Measurements from ENCODE around the gene OR2B2. TPM values are rescaled to one million over a fixed set of nuclear protein-coding genes. Genes with fewer than 3 reads are reported as not detected.

Gene OR2B2
- total RNA-seq, 1 experiment from 2014 or later = not detected

GRCh38 chr6:27890445-27891319 lies 21.5 kb downstream of the OR2B2 start:
- Histone ChIP-seq H3K36me3 (ENCODE audit: insufficient read depth, low read length) (no peaks in the 10 kb centered on the region), H3K4me3 (ENCODE audit: low read length) (peak overlapping the region; percentile 65), H3K4me1 (ENCODE audit: low read length) (peaks cover 49% of the 10 kb centered on the region), H2AFZ (ENCODE audit: low read length) (no peak overlapping the region; the same call in 1 of the 2 replicates), H3K9me3 (ENCODE audit: low read length) (no peaks in the 10 kb centered on the region), H3K4me2 (ENCODE audit: low read depth, low read length, poor library complexity, severe bottlenecking) (peak overlapping the region; percentile 79), H4K20me1 (ENCODE audit: insufficient read depth, low read depth, low read length) (no peaks in the 10 kb centered on the region), H3K27ac (ENCODE audit: low read length) (peak overlapping the region; percentile 76), H3K9me2 (replicated peaks; ENCODE audit: insufficient read depth, low read length) (no peaks in the 10 kb centered on the region), H3K9ac (ENCODE audit: low read length) (peak overlapping the region; percentile 66), H3K79me2 (ENCODE audit: low read length) (no peaks in the 10 kb centered on the region), H3K27me3 (ENCODE audit: low read length) (no peaks in the 10 kb centered on the region)
- peak; percentile 96 for DNase-seq

- DNase-seq = peak; percentile 72
- H3K9me2 ChIP-seq (replicated peaks; ENCODE audit: insufficient read depth, low read length) = no peaks in the 10 kb centered on the region
- H3K27me3 ChIP-seq (ENCODE audit: low read length) = no peaks in the 10 kb centered on the region
- H3K4me3 ChIP-seq (ENCODE audit: low read length) = peak overlapping the region; percentile 65
- H3K9ac ChIP-seq (ENCODE audit: low read length) = peak overlapping the region; percentile 66
- H3K36me3 ChIP-seq (ENCODE audit: insufficient read depth, low read length) = no peaks in the 10 kb centered on the region
- H3K9me3 ChIP-seq (ENCODE audit: low read length) = no peaks in the 10 kb centered on the region
- H2AFZ ChIP-seq (ENCODE audit: low read length) = no peak overlapping the region
- H3K4me2 ChIP-seq (ENCODE audit: low read depth, low read length, poor library complexity, severe bottlenecking) = peak overlapping the region; percentile 79
- H3K27ac ChIP-seq (ENCODE audit: low read length) = no peak overlapping the region; the same call in 1 of the 2 replicates
- H3K79me2 ChIP-seq (ENCODE audit: low read length) = no peaks in the 10 kb centered on the region
- no peaks in the 10 kb centered on the region for H4K20me1 ChIP-seq (ENCODE audit: insufficient read depth, low read depth, low read length)
- peaks cover 47% of the 10 kb centered on the region for H3K4me1 ChIP-seq (ENCODE audit: low read length)
These were observed 22.4 kb downstream of the OR2B2 start for GRCh38 chr6:27889628-27890444.

- no peak overlapping the region; the same call in 1 of the 2 replicates for H3K9ac ChIP-seq (ENCODE audit: low read length)
- no peaks in the 10 kb centered on the region for H3K9me2 ChIP-seq (replicated peaks; ENCODE audit: insufficient read depth, low read length)
These were observed 22.9 kb downstream of the OR2B2 start for GRCh38 chr6:27889275-27889627.

GRCh38 chr6:27888566-27888965 lies 23.6 kb downstream of the OR2B2 start:
- Histone ChIP-seq H3K36me3 (ENCODE audit: insufficient read depth, low read length) (no peaks in the 10 kb centered on the region), H3K79me2 (ENCODE audit: low read length) (no peaks in the 10 kb centered on the region), H3K4me2 (ENCODE audit: low read depth, low read length, poor library complexity, severe bottlenecking) (no peak overlapping the region), H4K20me1 (ENCODE audit: insufficient read depth, low read depth, low read length) (no peaks in the 10 kb centered on the region), H3K4me3 (ENCODE audit: low read length) (no peak overlapping the region), H3K9me3 (ENCODE audit: low read length) (no peaks in the 10 kb centered on the region), H2AFZ (ENCODE audit: low read length) (no peak overlapping the region), H3K4me1 (ENCODE audit: low read length) (peaks cover 34% of the 10 kb centered on the region), H3K9me2 (replicated peaks; ENCODE audit: insufficient read depth, low read length) (no peaks in the 10 kb centered on the region), H3K27me3 (ENCODE audit: low read length) (no peaks in the 10 kb centered on the region), H3K9ac (ENCODE audit: low read length) (no peak overlapping the region), H3K27ac (ENCODE audit: low read length) (no peak overlapping the region)
- peak; percentile 40 for DNase-seq

More at GRCh38 chr6:27889275-27889627, 22.9 kb downstream of the OR2B2 start:
- Histone ChIP-seq H2AFZ (ENCODE audit: low read length) (no peak overlapping the region), H4K20me1 (ENCODE audit: insufficient read depth, low read depth, low read length) (no peaks in the 10 kb centered on the region), H3K27me3 (ENCODE audit: low read length) (no peaks in the 10 kb centered on the region), H3K4me3 (ENCODE audit: low read length) (no peak overlapping the region; the same call in 1 of the 2 replicates), H3K9me3 (ENCODE audit: low read length) (no peaks in the 10 kb centered on the region), H3K4me2 (ENCODE audit: low read depth, low read length, poor library complexity, severe bottlenecking) (peak overlapping the region; percentile 79), H3K4me1 (ENCODE audit: low read length) (peaks cover 41% of the 10 kb centered on the region), H3K36me3 (ENCODE audit: insufficient read depth, low read length) (no peaks in the 10 kb centered on the region), H3K79me2 (ENCODE audit: low read length) (no peaks in the 10 kb centered on the region), H3K27ac (ENCODE audit: low read length) (no peak overlapping the region)
- no peak for DNase-seq

GRCh38 chr6:27886073-27886472 lies 26.1 kb downstream of the OR2B2 start:
- no peak overlapping the region for H3K27ac ChIP-seq (ENCODE audit: low read length)
- H3K27me3 ChIP-seq (ENCODE audit: low read length) = no peaks in the 10 kb centered on the region
- no peak overlapping the region for H3K4me2 ChIP-seq (ENCODE audit: low read depth, low read length, poor library complexity, severe bottlenecking)
- H3K9me3 ChIP-seq (ENCODE audit: low read length) = no peaks in the 10 kb centered on the region
- no peak for DNase-seq
- H2AFZ ChIP-seq (ENCODE audit: low read length) = no peak overlapping the region
- H3K36me3 ChIP-seq (ENCODE audit: insufficient read depth, low read length) = no peaks in the 10 kb centered on the region
- no peaks in the 10 kb centered on the region for H3K79me2 ChIP-seq (ENCODE audit: low read length)
- no peak overlapping the region for H3K9ac ChIP-seq (ENCODE audit: low read length)
- no peaks in the 10 kb centered on the region for H3K9me2 ChIP-seq (replicated peaks; ENCODE audit: insufficient read depth, low read length)
- H3K4me3 ChIP-seq (ENCODE audit: low read length) = no peak overlapping the region
- no peaks in the 10 kb centered on the region for H4K20me1 ChIP-seq (ENCODE audit: insufficient read depth, low read depth, low read length)
- H3K4me1 ChIP-seq (ENCODE audit: low read length) = peaks cover 18% of the 10 kb centered on the region

- Histone ChIP-seq H3K4me2 (ENCODE audit: low read depth, low read length, poor library complexity, severe bottlenecking) (no peak overlapping the region), H3K4me3 (ENCODE audit: low read length) (no peak overlapping the region), H2AFZ (ENCODE audit: low read length) (no peak overlapping the region), H3K27ac (ENCODE audit: low read length) (no peak overlapping the region), H3K79me2 (ENCODE audit: low read length) (no peaks in the 10 kb centered on the region), H3K9ac (ENCODE audit: low read length) (no peak overlapping the region), H3K4me1 (ENCODE audit: low read length) (no peaks in the 10 kb centered on the region), H3K36me3 (ENCODE audit: insufficient read depth, low read length) (no peaks in the 10 kb centered on the region), H3K27me3 (ENCODE audit: low read length) (no peaks in the 10 kb centered on the region), H3K9me2 (replicated peaks; ENCODE audit: insufficient read depth, low read length) (no peaks in the 10 kb centered on the region), H3K9me3 (ENCODE audit: low read length) (no peaks in the 10 kb centered on the region), H4K20me1 (ENCODE audit: insufficient read depth, low read depth, low read length) (no peaks in the 10 kb centered on the region)
- no peak for DNase-seq
These were observed 29.1 kb downstream of the OR2B2 start for GRCh38 chr6:27883136-27883535.

- H3K27ac ChIP-seq (ENCODE audit: low read length) = no peak overlapping the region
These were observed 29.6 kb downstream of the OR2B2 start for GRCh38 chr6:27882624-27883023.

GRCh38 chr6:27879837-27880236 lies 32.4 kb downstream of the OR2B2 start:
- no peak overlapping the region for H2AFZ ChIP-seq (ENCODE audit: low read length)

More at GRCh38 chr6:27882624-27883023, 29.6 kb downstream of the OR2B2 start:
- Histone ChIP-seq H3K4me1 (ENCODE audit: low read length) (no peaks in the 10 kb centered on the region), H3K9me3 (ENCODE audit: low read length) (no peaks in the 10 kb centered on the region), H3K36me3 (ENCODE audit: insufficient read depth, low read length) (no peaks in the 10 kb centered on the region), H3K9ac (ENCODE audit: low read length) (no peak overlapping the region), H4K20me1 (ENCODE audit: insufficient read depth, low read depth, low read length) (no peaks in the 10 kb centered on the region), H3K4me3 (ENCODE audit: low read length) (no peak overlapping the region), H3K4me2 (ENCODE audit: low read depth, low read length, poor library complexity, severe bottlenecking) (no peak overlapping the region), H2AFZ (ENCODE audit: low read length) (no peak overlapping the region), H3K79me2 (ENCODE audit: low read length) (no peaks in the 10 kb centered on the region), H3K27me3 (ENCODE audit: low read length) (no peaks in the 10 kb centered on the region), H3K9me2 (replicated peaks; ENCODE audit: insufficient read depth, low read length) (no peaks in the 10 kb centered on the region)
- no peak for DNase-seq

More at GRCh38 chr6:27879837-27880236, 32.4 kb downstream of the OR2B2 start:
- H3K9me2 ChIP-seq (replicated peaks; ENCODE audit: insufficient read depth, low read length) = no peaks in the 10 kb centered on the region
- no peak overlapping the region for H3K27ac ChIP-seq (ENCODE audit: low read length)
- no peak overlapping the region for H3K9ac ChIP-seq (ENCODE audit: low read length)
- no peaks in the 10 kb centered on the region for H3K9me3 ChIP-seq (ENCODE audit: low read length)
- no peak overlapping the region for H3K4me3 ChIP-seq (ENCODE audit: low read length)
- no peak for DNase-seq
- H3K4me1 ChIP-seq (ENCODE audit: low read length) = no peaks in the 10 kb centered on the region
- no peak overlapping the region for H3K4me2 ChIP-seq (ENCODE audit: low read depth, low read length, poor library complexity, severe bottlenecking)
- H4K20me1 ChIP-seq (ENCODE audit: insufficient read depth, low read depth, low read length) = no peaks in the 10 kb centered on the region
- H3K27me3 ChIP-seq (ENCODE audit: low read length) = no peaks in the 10 kb centered on the region
- no peaks in the 10 kb centered on the region for H3K36me3 ChIP-seq (ENCODE audit: insufficient read depth, low read length)
- no peaks in the 10 kb centered on the region for H3K79me2 ChIP-seq (ENCODE audit: low read length)
